Upper lobe of right lung (tissue), 1 donor: Measurements from ENCODE around the gene ATG7. TPM values are rescaled to one million over a fixed set of nuclear protein-coding genes. Genes with fewer than 3 reads are reported as not detected.

Experiments used
- ATAC-seq: fragments of 200-7000 bp; cut with Tn5 transposase; one replicate; pipeline ENCODE4 v1.9.1; 2020; ENCODE audit warnings: mild to moderate bottlenecking, moderate library complexity
- DNase-seq: peaks from one replicate; pipeline ENCODE4 v3.0.0-alpha.2; 2020
- H3K27ac ChIP-seq: fragments of 200-600 bp; one replicate; pipeline ENCODE4 v1.8.0; 2022
- H3K27me3 ChIP-seq: fragments of 200-600 bp; one replicate; pipeline ENCODE4 v1.8.0; 2022; ENCODE audit warnings: mild to moderate bottlenecking
- H3K36me3 ChIP-seq: fragments of 200-600 bp; one replicate; pipeline ENCODE4 v1.8.0; 2022
- H3K4me1 ChIP-seq: fragments of 200-600 bp; one replicate; pipeline ENCODE4 v1.8.0; 2022
- H3K4me3 ChIP-seq: fragments of 200-600 bp; one replicate; pipeline ENCODE4 v1.8.0; 2022; ENCODE audit warnings: mild to moderate bottlenecking
- H3K9me3 ChIP-seq: fragments of 200-600 bp; one replicate; pipeline ENCODE4 v1.8.0; 2022
- intact Hi-C: fragments of 100-400 bp; cut with DNase I; formaldehyde crosslinking; loops from one replicate; pipeline ENCODE4 v1.11.0; 2022
- total RNA-seq: library from RNA; stranded (reverse); fragmentation: NEBNext Ultra II Directional; extraction: Animal tissue kit (Norgen Biotek cat#: 25700); gene quantifications from one replicate; pipeline ENCODE4 v1.2.1, GENCODE V29; 2021
- TF ChIP-seq, protein P1 (sequence below): fragments of 200-600 bp; IDR thresholded peaks from one replicate; pipeline ENCODE4 v1.8.0; 2022; ENCODE audit warnings: antibody characterized with exemption
- donor health status: DM: no; HTN: yes; CAD: no; lungs with severe emphysema.

Gene ATG7
- total RNA-seq, 1 donor from 2014 or later = 49.9 TPM

DNA sequence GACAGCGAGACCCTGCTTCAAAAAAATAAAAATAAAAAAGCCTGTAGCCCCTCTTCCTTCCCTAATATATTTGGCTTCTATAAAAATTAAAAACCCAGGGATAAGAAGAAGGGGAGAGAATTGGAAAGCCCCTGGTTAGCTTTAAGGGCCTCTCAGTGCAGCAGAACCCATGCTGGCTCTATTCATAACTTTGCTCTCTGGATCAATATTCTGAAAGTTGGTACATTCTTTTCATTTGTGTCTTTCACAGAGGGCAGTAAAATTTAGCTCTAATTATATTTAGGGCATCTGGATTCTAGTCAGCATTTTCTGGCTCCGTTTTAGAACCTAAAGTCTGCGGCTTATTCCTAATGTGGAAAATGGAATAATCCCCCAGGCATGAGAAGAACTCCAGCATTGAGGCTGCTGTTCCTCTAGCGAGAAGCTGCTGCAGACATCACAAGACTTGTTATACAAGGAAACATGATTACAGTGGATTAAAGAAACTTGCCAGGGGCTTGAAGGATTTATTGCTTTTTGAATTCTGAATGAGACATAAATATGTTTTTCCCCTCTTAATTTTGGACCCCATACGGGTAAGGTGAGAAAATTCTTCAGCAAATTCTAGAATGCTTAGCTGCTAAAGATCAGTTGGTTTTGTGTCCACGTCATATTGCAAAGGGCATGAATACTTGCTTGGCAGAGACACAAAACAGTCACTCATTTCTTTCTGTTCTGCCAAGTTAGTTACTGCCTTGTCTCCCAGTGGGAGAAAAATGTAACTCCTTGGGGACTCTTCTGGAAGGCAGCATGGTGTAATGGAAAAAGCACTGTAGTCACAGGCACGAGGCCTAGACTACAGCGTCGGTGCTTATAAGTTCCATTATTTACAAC, 193.8 kb downstream of the ATG7 start:
- TF ChIP-seq, protein P1, sequence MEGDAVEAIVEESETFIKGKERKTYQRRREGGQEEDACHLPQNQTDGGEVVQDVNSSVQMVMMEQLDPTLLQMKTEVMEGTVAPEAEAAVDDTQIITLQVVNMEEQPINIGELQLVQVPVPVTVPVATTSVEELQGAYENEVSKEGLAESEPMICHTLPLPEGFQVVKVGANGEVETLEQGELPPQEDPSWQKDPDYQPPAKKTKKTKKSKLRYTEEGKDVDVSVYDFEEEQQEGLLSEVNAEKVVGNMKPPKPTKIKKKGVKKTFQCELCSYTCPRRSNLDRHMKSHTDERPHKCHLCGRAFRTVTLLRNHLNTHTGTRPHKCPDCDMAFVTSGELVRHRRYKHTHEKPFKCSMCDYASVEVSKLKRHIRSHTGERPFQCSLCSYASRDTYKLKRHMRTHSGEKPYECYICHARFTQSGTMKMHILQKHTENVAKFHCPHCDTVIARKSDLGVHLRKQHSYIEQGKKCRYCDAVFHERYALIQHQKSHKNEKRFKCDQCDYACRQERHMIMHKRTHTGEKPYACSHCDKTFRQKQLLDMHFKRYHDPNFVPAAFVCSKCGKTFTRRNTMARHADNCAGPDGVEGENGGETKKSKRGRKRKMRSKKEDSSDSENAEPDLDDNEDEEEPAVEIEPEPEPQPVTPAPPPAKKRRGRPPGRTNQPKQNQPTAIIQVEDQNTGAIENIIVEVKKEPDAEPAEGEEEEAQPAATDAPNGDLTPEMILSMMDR = no peak
- H3K4me1 ChIP-seq = no peaks in the 10 kb centered on the region
- ATAC-seq (no peak), DNase-seq (no peak)
- intact Hi-C loops = no loop called here
- H3K4me3 ChIP-seq = no peak overlapping the region
- H3K9me3 ChIP-seq = no peaks in the 10 kb centered on the region
- H3K36me3 ChIP-seq = peaks cover 8% of the 10 kb centered on the region
- no peaks in the 10 kb centered on the region for H3K27me3 ChIP-seq
- peak overlapping the region; percentile 48 for H3K27ac ChIP-seq

DNA sequence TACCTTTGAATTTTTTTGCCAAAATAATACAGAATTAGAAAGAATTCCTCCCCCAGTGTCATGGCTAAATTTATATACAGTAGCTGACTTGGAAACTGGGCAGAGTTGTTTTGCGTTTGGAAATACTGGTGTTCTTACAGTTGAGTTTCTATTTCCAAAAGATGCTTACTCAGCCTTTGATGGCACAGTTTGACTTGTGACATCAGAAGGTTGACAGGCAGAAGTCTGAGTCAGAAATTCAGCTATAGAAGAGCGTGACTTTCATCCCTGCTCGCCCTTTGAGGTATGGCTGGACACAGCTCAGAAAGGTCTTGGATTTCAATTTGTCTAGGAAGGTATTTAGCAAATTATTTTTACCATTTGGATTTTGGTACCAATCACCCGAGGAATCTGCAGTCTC, 195.7 kb downstream of the ATG7 start:
- Histone ChIP-seq H3K9me3 (no peaks in the 10 kb centered on the region), H3K27me3 (no peaks in the 10 kb centered on the region), H3K27ac (no peak overlapping the region), H3K36me3 (peaks cover 8% of the 10 kb centered on the region), H3K4me1 (no peaks in the 10 kb centered on the region), H3K4me3 (no peak overlapping the region)
- ATAC-seq (no peak), DNase-seq (no peak)
- intact Hi-C loops = no loop called here
- TF ChIP-seq, protein P1 = no peak

DNA sequence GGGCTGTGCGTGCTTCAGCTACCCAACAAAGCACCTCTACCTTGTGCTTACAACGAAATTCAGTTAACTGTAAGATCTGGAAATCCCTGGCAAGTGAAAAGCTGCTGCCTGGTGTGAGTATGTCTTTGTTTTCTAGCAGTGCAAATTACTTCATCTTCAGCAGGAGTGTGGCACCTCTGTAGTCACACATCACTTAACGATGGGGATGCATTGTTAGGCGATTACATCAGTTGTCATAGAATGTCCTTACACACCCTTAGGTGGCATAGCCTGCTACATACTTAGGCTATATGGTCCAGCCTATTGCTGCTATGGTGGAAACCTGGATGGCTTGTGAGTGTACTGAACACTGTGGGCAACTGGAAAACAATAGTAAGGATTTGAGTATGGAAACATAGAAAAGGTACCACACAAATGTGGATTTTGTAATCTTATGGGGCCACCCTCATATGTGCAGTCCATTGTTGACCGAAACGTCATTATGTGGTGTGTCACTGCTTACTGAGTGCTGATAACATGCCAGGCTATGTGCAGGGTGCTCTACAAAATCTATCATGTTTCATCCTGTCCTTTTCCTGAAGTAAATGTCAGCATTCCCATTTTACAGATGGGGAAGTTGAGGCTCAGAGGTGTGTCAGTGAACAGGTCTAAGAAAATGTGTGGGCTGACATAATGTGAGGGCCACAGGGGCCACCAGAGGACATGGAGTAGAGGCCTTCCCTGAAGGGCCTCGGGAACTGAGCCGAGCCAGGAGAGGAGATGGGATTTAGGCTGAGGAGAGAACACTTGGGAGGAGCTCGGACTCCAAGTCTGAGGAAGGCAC, 198.0 kb downstream of the ATG7 start:
- Histone ChIP-seq H3K4me1 (no peaks in the 10 kb centered on the region), H3K9me3 (no peaks in the 10 kb centered on the region), H3K27ac (no peak overlapping the region), H3K36me3 (peaks cover 8% of the 10 kb centered on the region), H3K4me3 (no peak overlapping the region), H3K27me3 (no peaks in the 10 kb centered on the region)
- intact Hi-C loops = no loop called here
- ATAC-seq (no peak), DNase-seq (no peak)
- TF ChIP-seq, protein P1 = no peak

DNA sequence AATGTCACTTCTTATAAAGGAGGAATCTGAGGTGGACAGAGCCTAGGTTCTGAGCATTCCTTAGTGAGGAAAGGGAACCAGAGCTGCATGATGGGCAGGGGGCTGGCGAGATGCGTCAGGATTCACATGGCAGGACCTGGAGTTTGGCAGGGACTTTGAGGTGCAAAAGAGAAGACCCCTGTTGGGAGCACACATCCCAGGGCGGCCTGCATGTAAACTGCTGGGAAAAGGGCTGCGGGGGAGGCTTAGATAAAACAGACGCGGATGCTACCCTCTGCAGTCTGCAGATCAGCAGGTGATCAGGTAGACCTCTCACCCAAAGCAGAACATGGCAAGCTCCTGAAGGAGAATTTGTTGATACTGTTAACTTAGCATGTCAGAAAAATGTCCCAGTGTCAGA, 203.1 kb downstream of the ATG7 start:
- Histone ChIP-seq H3K27ac (no peak overlapping the region), H3K4me1 (peaks cover 11% of the 10 kb centered on the region), H3K9me3 (no peaks in the 10 kb centered on the region), H3K27me3 (no peaks in the 10 kb centered on the region), H3K4me3 (no peak overlapping the region), H3K36me3 (no peaks in the 10 kb centered on the region)
- DNase-seq (no peak), ATAC-seq (no peak)
- intact Hi-C loops = no loop called here
- TF ChIP-seq, protein P1 = no peak

DNA sequence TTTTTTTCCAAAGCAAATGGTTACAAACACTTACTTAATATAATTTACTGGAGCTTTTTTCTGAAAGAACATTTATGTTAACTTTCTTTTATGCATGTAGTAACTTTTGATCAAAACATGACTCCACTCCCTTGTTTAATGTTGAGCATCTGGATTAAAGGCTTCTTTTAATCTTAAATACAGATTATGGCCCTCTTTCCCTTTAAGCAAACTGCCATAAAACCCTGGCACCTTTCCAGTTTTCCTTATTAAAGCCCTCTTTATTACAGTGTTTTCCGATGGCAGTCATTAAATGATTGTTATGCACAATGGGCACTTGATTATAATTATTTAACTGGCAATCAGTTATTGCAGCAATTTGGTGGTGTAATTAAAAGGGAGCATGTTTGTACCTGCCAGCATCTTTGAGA, 204.5 kb downstream of the ATG7 start:
- ATAC-seq = no peak
- intact Hi-C loops = no loop called here
- Histone ChIP-seq H3K4me3 (no peak overlapping the region), H3K9me3 (no peaks in the 10 kb centered on the region), H3K36me3 (no peaks in the 10 kb centered on the region), H3K27me3 (no peaks in the 10 kb centered on the region), H3K27ac (no peak overlapping the region), H3K4me1 (peaks cover 24% of the 10 kb centered on the region)
- DNase-seq = no peak
- TF ChIP-seq, protein P1 = no peak
